Measurements from ENCODE around the gene PIH1D2. TPM values are rescaled to one million over a fixed set of nuclear protein-coding genes. Genes with fewer than 3 reads are reported as not detected.
A peak's percentile ranks its signal among the peaks of the same experiment; 100 is the strongest.

The PIH1D2 gene
- total and polyA plus RNA-seq, 2 of the 4 experiments (the other 2 are of a cell fraction): 1.1 TPM

DNA sequence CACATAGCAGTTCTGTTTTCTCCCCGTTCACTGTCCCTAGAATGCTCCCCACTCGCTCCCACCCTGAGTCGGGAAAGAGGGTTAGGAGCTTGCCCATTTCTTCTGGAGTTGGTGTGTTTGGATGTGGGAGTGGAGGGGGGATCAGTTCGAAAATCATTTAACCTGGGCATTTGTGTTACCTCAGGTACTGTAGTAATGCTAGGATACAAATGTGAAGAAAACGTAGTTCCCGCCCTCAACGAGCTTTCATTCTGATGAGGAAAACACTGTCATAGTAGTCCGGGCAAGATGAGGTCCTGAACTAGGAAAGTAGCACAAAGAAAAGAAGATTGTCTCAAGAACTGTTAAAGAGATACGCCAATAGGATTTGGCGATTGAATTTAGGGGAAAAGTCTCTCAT lies 13.4 kb upstream of the PIH1D2 start:
- no peak overlapping the region; the same call in none of the 2 replicates for H2AK5ac ChIP-seq (ENCODE audit: low read depth, low read length)
- H3K9me3 ChIP-seq (ENCODE audit: control insufficient read depth, insufficient read depth, low read length): no peaks in the 10 kb centered on the region
- peaks cover 41 to 61% of the 10 kb centered on the region in 2 experiments for H3K79me1 ChIP-seq (ENCODE audit: low read depth in 1 of 2, low read length in 2 of 2)
- in situ Hi-C loops (cut with MboI; ENCODE audit: low sequenced_read_pairs): no loop called here
- POLR2A ChIA-PET (ENCODE audit: unreplicated experiment): interaction anchor here (0.6 kb wide), 1 partner anchor 203 kb away, joined by 5 read pairs; no protein-coding TSS in a partner anchor
- peak overlapping the region; percentile 88 for H3K4me2 ChIP-seq (ENCODE audit: low read depth, low read length)
- peak overlapping the region; percentile 94 for H2AFZ ChIP-seq (replicated peaks; ENCODE audit: low read length, poor library complexity)
- peak overlapping the region; percentile 95 for H3K14ac ChIP-seq (replicated peaks; ENCODE audit: low read depth, low read length)
- H2AK9ac ChIP-seq (replicated peaks; ENCODE audit: low read depth, low read length, poor library complexity): peak overlapping the region; percentile 88
- H2BK5ac ChIP-seq (ENCODE audit: low read depth, low read length, poor library complexity, severe bottlenecking): peak overlapping the region; percentile 82
- H2BK20ac ChIP-seq (ENCODE audit: low read depth, low read length): no peak overlapping the region
- peak overlapping the region; percentile 78 for H3K4me3 ChIP-seq (ENCODE audit: insufficient read depth, low read depth, low read length)
- dilution Hi-C loops (cut with HindIII; ENCODE audit: low sequenced_read_pairs, unreplicated experiment): no loop called here
- no TSS peak for BruUV-seq (replicated peaks)
- H3K36me3 ChIP-seq (ENCODE audit: control insufficient read depth, insufficient read depth, low read length): peaks cover 29% of the 10 kb centered on the region
- H3K4me1 ChIP-seq (ENCODE audit: control insufficient read depth, insufficient read depth, low read length): peaks cover 2% of the 10 kb centered on the region; the same call in 1 of the 2 replicates
- peak overlapping the region; percentile 78 to 97; a peak in 3 of 4 replicates for H4K8ac ChIP-seq (ENCODE audit: low read depth in 2 of 2, low read length in 2 of 2)
- no peak for DNase-seq
- H3K56ac ChIP-seq (ENCODE audit: extremely low read depth, insufficient read depth, low read length): peak overlapping the region; percentile 92
- H3K9ac ChIP-seq (ENCODE audit: low read depth, low read length): peak overlapping the region; percentile 96
- H4K5ac ChIP-seq (ENCODE audit: low read depth, low read length): peak overlapping the region; percentile 76
- peak; percentile 9 for ATAC-seq (ENCODE audit: low read depth)
- peaks cover 5% of the 10 kb centered on the region for H3K9me1 ChIP-seq (ENCODE audit: insufficient read depth, low read length)
- CTCF ChIA-PET: interaction anchor here (1.0 kb wide), 1 partner anchor 26 kb away, joined by 3 read pairs; no protein-coding TSS in a partner anchor
- H2BK15ac ChIP-seq (ENCODE audit: low read depth, low read length): no peak overlapping the region
- no peaks in the 10 kb centered on the region for H3K27me3 ChIP-seq (ENCODE audit: control insufficient read depth, insufficient read depth, low read length)
- H3K4ac ChIP-seq (ENCODE audit: low read depth, low read length): peak overlapping the region; percentile 87
- peak overlapping the region; percentile 84 for H3K27ac ChIP-seq (ENCODE audit: insufficient read depth, low read length)
- H3K23ac ChIP-seq (ENCODE audit: low read depth, low read length): peak overlapping the region; percentile 77; the same call in 1 of the 2 replicates
- H3K18ac ChIP-seq (ENCODE audit: low read depth, low read length): no peak overlapping the region
- H4K20me1 ChIP-seq (ENCODE audit: insufficient read depth, low read length): 0 out of 2 replicates have a peak, but pooled peaks cover 6% of the 10 kb centered on the region
- H2BK120ac ChIP-seq (ENCODE audit: low read depth, low read length): no peak overlapping the region
- TF ChIP-seq CHD1 (IDR thresholded peaks at IDR 0.05; ENCODE audit: low read depth, low read length): no peak
- TF ChIP-seq MXI1 (IDR thresholded peaks at IDR 0.05; ENCODE audit: borderline replicate concordance, low read depth, low read length): no peak
- TF ChIP-seq MAFK (IDR thresholded peaks at IDR 0.05; ENCODE audit: low read depth, low read length): no peak
- no peak for TF ChIP-seq RAD21 (IDR thresholded peaks at IDR 0.05; ENCODE audit: low read length)
- no peak for TF ChIP-seq SMC3 (IDR thresholded peaks at IDR 0.05; ENCODE audit: low read depth, low read length)
- no peak for TF ChIP-seq POLR2A (IDR thresholded peaks at IDR 0.05; ENCODE audit: low read depth, low read length)
- no peak for TF ChIP-seq MAZ (IDR thresholded peaks at IDR 0.05; ENCODE audit: borderline replicate concordance, low read depth, low read length)
- no peak for TF ChIP-seq ELK1 (IDR thresholded peaks at IDR 0.05; ENCODE audit: borderline replicate concordance, low read depth, low read length)
- no peak for TF ChIP-seq FOS (IDR thresholded peaks at IDR 0.05; ENCODE audit: low read depth, low read length)
- TF ChIP-seq RCOR1 (IDR thresholded peaks at IDR 0.05; ENCODE audit: insufficient replicate concordance, low read length): no peak
- TF ChIP-seq BHLHE40 (IDR thresholded peaks at IDR 0.05; ENCODE audit: low read depth, low read length): no peak
- no peak for TF ChIP-seq NFE2L2 (IDR thresholded peaks at IDR 0.05; ENCODE audit: low read depth, low read length)
- no peak for TF ChIP-seq RFX5 (IDR thresholded peaks at IDR 0.05; ENCODE audit: low read depth, low read length)
- TF ChIP-seq CTCF (conservative IDR thresholded peaks at IDR 0.05; ENCODE audit: low read depth, low read length): no peak
- no peak for TF ChIP-seq CEBPB (IDR thresholded peaks at IDR 0.05; ENCODE audit: low read depth, low read length)
- TF ChIP-seq, protein P1, sequence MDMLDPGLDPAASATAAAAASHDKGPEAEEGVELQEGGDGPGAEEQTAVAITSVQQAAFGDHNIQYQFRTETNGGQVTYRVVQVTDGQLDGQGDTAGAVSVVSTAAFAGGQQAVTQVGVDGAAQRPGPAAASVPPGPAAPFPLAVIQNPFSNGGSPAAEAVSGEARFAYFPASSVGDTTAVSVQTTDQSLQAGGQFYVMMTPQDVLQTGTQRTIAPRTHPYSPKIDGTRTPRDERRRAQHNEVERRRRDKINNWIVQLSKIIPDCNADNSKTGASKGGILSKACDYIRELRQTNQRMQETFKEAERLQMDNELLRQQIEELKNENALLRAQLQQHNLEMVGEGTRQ (IDR thresholded peaks at IDR 0.05; ENCODE audit: low read depth, low read length): no peak
- 20% methylated on average over 3 of the region's 10 CpGs; no CpG with 5 or more reads in 1 of the 2 experiments for WGBS, 2 experiments (ENCODE audit: extremely low coverage in 2 of 2, insufficient read length in 1 of 2)
- intact Hi-C loops (cut with micrococcal nuclease): no loop called here
- H4K91ac ChIP-seq (ENCODE audit: insufficient read depth, low read depth, low read length): 0 out of 2 replicates have a peak overlapping the region, but pooled peaks have one; percentile 85
